ENCODE data around the gene HHATL.

- TF ChIP-seq CTCF (IDR thresholded peaks at IDR 0.05; ENCODE audit: low read length), result no peak
- TF ChIP-seq EZH2 (IDR thresholded peaks at IDR 0.05; ENCODE audit: borderline replicate concordance, low read length), result no peak
Observed at GRCh38 chr3:42649783-42650182, 52.8 kb downstream of the HHATL start.
